Ovary (tissue), 3 donors: ENCODE data around the gene CTSW.

ENCODE experiments used
- EP300 ChIP-seq: sonication (generic); formaldehyde crosslinking; IDR thresholded peaks from one replicate; pipeline ENCODE4 v1.6.1; 2017; ENCODE audit warnings: antibody characterized with exemption
- TF ChIP-seq, protein P1 (sequence below), 3 donors: fragments of 450-650 bp in 2 of 3; fragments of 200-600 bp in 1 of 3; IDR thresholded peaks; one replicate each; pipeline versions ENCODE4 v1.5.1 to v1.8.0; 2016 to 2022; ENCODE audit warnings: antibody characterized with exemption in 3 of 3, mild to moderate bottlenecking in 1 of 3
- donor health status: DM: no; HTN: no; CAD: no.

GRCh38 chr11:65834202-65834601, 45.4 kb upstream of the CTSW start:
- TF ChIP-seq, protein P1, sequence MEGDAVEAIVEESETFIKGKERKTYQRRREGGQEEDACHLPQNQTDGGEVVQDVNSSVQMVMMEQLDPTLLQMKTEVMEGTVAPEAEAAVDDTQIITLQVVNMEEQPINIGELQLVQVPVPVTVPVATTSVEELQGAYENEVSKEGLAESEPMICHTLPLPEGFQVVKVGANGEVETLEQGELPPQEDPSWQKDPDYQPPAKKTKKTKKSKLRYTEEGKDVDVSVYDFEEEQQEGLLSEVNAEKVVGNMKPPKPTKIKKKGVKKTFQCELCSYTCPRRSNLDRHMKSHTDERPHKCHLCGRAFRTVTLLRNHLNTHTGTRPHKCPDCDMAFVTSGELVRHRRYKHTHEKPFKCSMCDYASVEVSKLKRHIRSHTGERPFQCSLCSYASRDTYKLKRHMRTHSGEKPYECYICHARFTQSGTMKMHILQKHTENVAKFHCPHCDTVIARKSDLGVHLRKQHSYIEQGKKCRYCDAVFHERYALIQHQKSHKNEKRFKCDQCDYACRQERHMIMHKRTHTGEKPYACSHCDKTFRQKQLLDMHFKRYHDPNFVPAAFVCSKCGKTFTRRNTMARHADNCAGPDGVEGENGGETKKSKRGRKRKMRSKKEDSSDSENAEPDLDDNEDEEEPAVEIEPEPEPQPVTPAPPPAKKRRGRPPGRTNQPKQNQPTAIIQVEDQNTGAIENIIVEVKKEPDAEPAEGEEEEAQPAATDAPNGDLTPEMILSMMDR (IDR thresholded peaks at IDR 0.05) = no peak
- no peak for TF ChIP-seq EP300
